ENCODE measurements around the gene SLC12A1. TPM values are rescaled to one million over a fixed set of nuclear protein-coding genes. Genes with fewer than 3 reads are reported as not detected.

SLC12A1 gene
- polyA plus RNA-seq, 3 donors = not detected

GRCh38 chr15:48233246-48233645, 27.1 kb downstream of the SLC12A1 start:
- no peak for DNase-seq
- Mint-ChIP-seq H3K9me3 (peaks cover 0 to 2% (median 0%) of the 10 kb centered on the region in 7 donors), H3K36me3 (no peaks in the 10 kb centered on the region), H3K27me3 (ENCODE audit: low read depth in 3 of 3) (peaks cover 0 to 4% (median 4%) of the 10 kb centered on the region in 3 donors), H3K4me3 (no peak overlapping the region), H3K4me1 (no peaks in the 10 kb centered on the region), H3K27ac (no peak overlapping the region)
- Histone ChIP-seq H3K4me2 (replicated peaks; ENCODE audit: extremely low read depth, low read length, poor library complexity, severe bottlenecking) (no peak overlapping the region), H3K4me1 (ENCODE audit: control insufficient read depth in 1 of 2, insufficient read depth in 2 of 2, low read length in 2 of 2) (no peaks in the 10 kb centered on the region), H3K79me2 (ENCODE audit: insufficient read depth, low read length) (no peaks in the 10 kb centered on the region), H3K27me3 (ENCODE audit: control insufficient read depth in 2 of 2, insufficient read depth in 2 of 2, low read length in 2 of 2) (no peaks in the 10 kb centered on the region), H3K36me3 (replicated peaks in 1 of 2; ENCODE audit: control insufficient read depth in 1 of 2, insufficient read depth in 2 of 2, low read length in 2 of 2) (no peaks in the 10 kb centered on the region), H4K20me1 (ENCODE audit: insufficient read depth, low read length) (no peaks in the 10 kb centered on the region), H3K9ac (ENCODE audit: insufficient read depth, low read length, poor library complexity, severe bottlenecking) (no peak overlapping the region), H3K4me3 (replicated peaks in 1 of 3; ENCODE audit: low read depth in 2 of 3, low read length in 3 of 3) (no peak overlapping the region), H3K27ac (ENCODE audit: low read depth in 1 of 2, low read length in 2 of 2) (no peak overlapping the region), H2AFZ (ENCODE audit: insufficient read depth, low read depth, low read length, poor library complexity, severe bottlenecking) (no peak overlapping the region), H3K9me3 (replicated peaks in 1 of 2; ENCODE audit: control insufficient read depth in 1 of 2, insufficient read depth in 1 of 2, low read length in 2 of 2) (no peaks in the 10 kb centered on the region)
- TF ChIP-seq, protein P1, sequence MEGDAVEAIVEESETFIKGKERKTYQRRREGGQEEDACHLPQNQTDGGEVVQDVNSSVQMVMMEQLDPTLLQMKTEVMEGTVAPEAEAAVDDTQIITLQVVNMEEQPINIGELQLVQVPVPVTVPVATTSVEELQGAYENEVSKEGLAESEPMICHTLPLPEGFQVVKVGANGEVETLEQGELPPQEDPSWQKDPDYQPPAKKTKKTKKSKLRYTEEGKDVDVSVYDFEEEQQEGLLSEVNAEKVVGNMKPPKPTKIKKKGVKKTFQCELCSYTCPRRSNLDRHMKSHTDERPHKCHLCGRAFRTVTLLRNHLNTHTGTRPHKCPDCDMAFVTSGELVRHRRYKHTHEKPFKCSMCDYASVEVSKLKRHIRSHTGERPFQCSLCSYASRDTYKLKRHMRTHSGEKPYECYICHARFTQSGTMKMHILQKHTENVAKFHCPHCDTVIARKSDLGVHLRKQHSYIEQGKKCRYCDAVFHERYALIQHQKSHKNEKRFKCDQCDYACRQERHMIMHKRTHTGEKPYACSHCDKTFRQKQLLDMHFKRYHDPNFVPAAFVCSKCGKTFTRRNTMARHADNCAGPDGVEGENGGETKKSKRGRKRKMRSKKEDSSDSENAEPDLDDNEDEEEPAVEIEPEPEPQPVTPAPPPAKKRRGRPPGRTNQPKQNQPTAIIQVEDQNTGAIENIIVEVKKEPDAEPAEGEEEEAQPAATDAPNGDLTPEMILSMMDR (IDR thresholded peaks at IDR 0.05) = no peak
- intact Hi-C loops (cut with micrococcal nuclease) = no loop called here

GRCh38 chr15:48239334-48239733, 33.2 kb downstream of the SLC12A1 start:
- intact Hi-C loops (cut with micrococcal nuclease) = no loop called here
- TF ChIP-seq, protein P1 (IDR thresholded peaks at IDR 0.05) = no peak
- Histone ChIP-seq H3K4me2 (replicated peaks; ENCODE audit: extremely low read depth, low read length, poor library complexity, severe bottlenecking) (no peak overlapping the region), H3K36me3 (replicated peaks in 1 of 2; ENCODE audit: control insufficient read depth in 1 of 2, insufficient read depth in 2 of 2, low read length in 2 of 2) (no peaks in the 10 kb centered on the region), H3K4me3 (replicated peaks in 1 of 3; ENCODE audit: low read depth in 2 of 3, low read length in 3 of 3) (no peak overlapping the region), H3K27me3 (ENCODE audit: control insufficient read depth in 2 of 2, insufficient read depth in 2 of 2, low read length in 2 of 2) (no peaks in the 10 kb centered on the region), H3K27ac (ENCODE audit: low read depth in 1 of 2, low read length in 2 of 2) (no peak overlapping the region), H2AFZ (ENCODE audit: insufficient read depth, low read depth, low read length, poor library complexity, severe bottlenecking) (no peak overlapping the region), H3K9ac (ENCODE audit: insufficient read depth, low read length, poor library complexity, severe bottlenecking) (no peak overlapping the region), H3K79me2 (ENCODE audit: insufficient read depth, low read length) (no peaks in the 10 kb centered on the region), H3K4me1 (ENCODE audit: control insufficient read depth in 1 of 2, insufficient read depth in 2 of 2, low read length in 2 of 2) (no peaks in the 10 kb centered on the region), H4K20me1 (ENCODE audit: insufficient read depth, low read length) (no peaks in the 10 kb centered on the region), H3K9me3 (replicated peaks in 1 of 2; ENCODE audit: control insufficient read depth in 1 of 2, insufficient read depth in 1 of 2, low read length in 2 of 2) (no peaks in the 10 kb centered on the region)
- no peaks in the 10 kb centered on the region for H3K9me3 Mint-ChIP-seq
- DNase-seq = no peak
- H3K27ac Mint-ChIP-seq = no peak overlapping the region
- no peaks in the 10 kb centered on the region for H3K36me3 Mint-ChIP-seq
- no peak overlapping the region for H3K4me3 Mint-ChIP-seq
- WGBS (ENCODE audit: insufficient coverage) = 100% methylated on average over 2 of the region's 4 CpGs
- H3K4me1 Mint-ChIP-seq = no peaks in the 10 kb centered on the region
- H3K27me3 Mint-ChIP-seq (ENCODE audit: low read depth in 3 of 3) = peaks cover 0 to 4% (median 0%) of the 10 kb centered on the region in 3 donors

All from CD14-positive monocyte (primary cell).